Activated naive CD8-positive, alpha-beta T cell treated with anti-CD3 and anti-CD28 coated beads, Interleukin-2, amount 10 ng/mL, durations not matched to agents 7 days and 5 days (primary cell): ENCODE data around the gene MAP3K3. TPM values are rescaled to one million over a fixed set of nuclear protein-coding genes. Genes with fewer than 3 reads are reported as not detected.

Experiments
- total RNA-seq, 2 experiments: library from RNA; stranded (reverse); gene quantifications; one replicate each; pipeline ENCODE4 v1.2.3, GENCODE V29; 2021

The MAP3K3 gene
- total RNA-seq, 2 experiments from 2014 or later, result 49.0 to 51.2 TPM

Other genes starting within 250 kb of the MAP3K3 start
- 10 to 100 TPM; 29.1 to 32.0 TPM for gene CYB561, start 176.1 kb upstream of the MAP3K3 start, total RNA-seq
- gene ACE, start 145.4 kb upstream of the MAP3K3 start, total RNA-seq, result 10 to 100 TPM; 18.2 to 19.3 TPM
- gene KCNH6, start 99.1 kb upstream of the MAP3K3 start, total RNA-seq, result not detected
- gene DCAF7, start 71.9 kb upstream of the MAP3K3 start, total RNA-seq, result 100 to 1,000 TPM; 113 TPM
- gene TACO1, start 21.5 kb upstream of the MAP3K3 start, total RNA-seq, result 10 to 100 TPM; 19.3 to 24.8 TPM
- 100 to 1,000 TPM; 452 to 453 TPM for gene LIMD2, start 77.7 kb downstream of the MAP3K3 start, total RNA-seq
- gene STRADA, start 119.4 kb downstream of the MAP3K3 start, total RNA-seq, result 10 to 100 TPM; 54.0 to 61.4 TPM
- gene CCDC47, start 151.2 kb downstream of the MAP3K3 start, total RNA-seq, result 10 to 100 TPM; 47.0 to 54.8 TPM
- 100 to 1,000 TPM; 126 to 143 TPM for gene DDX42, start 151.8 kb downstream of the MAP3K3 start, total RNA-seq
- gene PSMC5, start 205.0 kb downstream of the MAP3K3 start, total RNA-seq, result 100 to 1,000 TPM; 132 to 135 TPM
- gene FTSJ3, start 205.2 kb downstream of the MAP3K3 start, total RNA-seq, result 10 to 100 TPM; 56.7 to 58.6 TPM
- 100 to 1,000 TPM; 129 to 138 TPM for gene SMARCD2, start 220.3 kb downstream of the MAP3K3 start, total RNA-seq